Right lobe of liver (tissue), 4 donors: Measurements from ENCODE around the gene C16orf46.

Source experiments
- CTCF ChIP-seq, 4 donors: fragments of 200-600 bp in 3 of 4; fragments of 450-650 bp in 1 of 4; IDR thresholded peaks; one replicate each; pipeline versions ENCODE4 v1.5.1 to v1.8.0; 2016 to 2022; ENCODE audit warnings: antibody characterized with exemption in 4 of 4, mild to moderate bottlenecking in 2 of 4
- POLR2A ChIP-seq: fragments of 450-650 bp; IDR thresholded peaks from one replicate; pipeline ENCODE4 v1.6.1; 2017; ENCODE audit warnings: antibody characterized with exemption, mild to moderate bottlenecking
- donor health status: DM: no; HTN: no; CAD: no.
- donor health status: DM: no; HTN: no; CAD: no.
- donor health status: DM: no; HTN: yes; CAD: no.

GRCh38 chr16:81069063-81069462, 8.0 kb downstream of the C16orf46 start:
- TF ChIP-seq CTCF (IDR thresholded peaks at IDR 0.05): no peak
- TF ChIP-seq POLR2A: no peak
